K562 (cell line): ENCODE measurements around the gene TSPAN13. TPM values are rescaled to one million over a fixed set of nuclear protein-coding genes. Genes with fewer than 3 reads are reported as not detected.

Source experiments
- ARID2 ChIP-seq: fragments of 450-650 bp; IDR thresholded peaks from 2 replicates; pipeline ENCODE4 v1.6.1; 2017; ENCODE audit warnings: antibody characterized with exemption, mild to moderate bottlenecking
- FOXJ3 ChIP-seq: sonication (generic); formaldehyde crosslinking; IDR thresholded peaks from 2 replicates; pipeline ENCODE4 v1.4.0; 2020; ENCODE audit warnings: mild to moderate bottlenecking, missing genetic modification reagents
- GATAD2B ChIP-seq: fragments of 450-650 bp; IDR thresholded peaks from 2 replicates; pipeline ENCODE4 v1.6.1; 2017; ENCODE audit warnings: mild to moderate bottlenecking, borderline replicate concordance
- HMBOX1 ChIP-seq: sonication (generic); IDR thresholded peaks from 2 replicates; pipeline ENCODE4 v1.6.1; 2016
- MIER1 ChIP-seq: fragments of 450-650 bp; IDR thresholded peaks from 2 replicates; pipeline ENCODE4 v1.6.1; 2016; ENCODE audit warnings: antibody characterized with exemption, mild to moderate bottlenecking, low read depth
- PATZ1 ChIP-seq: fragments of 250-450 bp; sonication (Bioruptor Pico); IDR thresholded peaks from 2 replicates; pipeline ENCODE4 v1.5.0; 2020; ENCODE audit warnings: mild to moderate bottlenecking, borderline replicate concordance
- PHF20 ChIP-seq: fragments of 450-650 bp; IDR thresholded peaks from 2 replicates; pipeline ENCODE4 v1.6.1; 2018; ENCODE audit not compliant: partially characterized antibody
- POLR3G ChIP-seq: IDR thresholded peaks from 2 replicates; pipeline ENCODE4 v1.6.1; 2011; ENCODE audit not compliant: insufficient read length, insufficient replicate concordance; ENCODE audit errors: extremely low read depth
- RAD21 ChIP-seq, 2 experiments: fragments of 250-450 bp in 1 of 2; fragments of 450-650 bp in 1 of 2; sonication (Bioruptor Pico) in 1 of 2; formaldehyde crosslinking in 1 of 2; IDR thresholded peaks in 1 of 2; conservative IDR thresholded peaks in 1 of 2; 2 replicates each; pipeline versions ENCODE4 v1.4.0 to v1.8.0; 2020 to 2022; ENCODE audit warnings: mild to moderate bottlenecking in 2 of 2, moderate library complexity in 1 of 2
- RBFOX2 ChIP-seq: fragments of 200-400 bp; formaldehyde crosslinking; IDR thresholded peaks from 2 replicates; pipeline ENCODE4 v1.6.1; 2017; ENCODE audit warnings: low read depth, mild to moderate bottlenecking, low read length, moderate library complexity
- SAP30 ChIP-seq: fragments of 200-600 bp; sonication (generic); IDR thresholded peaks from 2 replicates; pipeline ENCODE4 v1.6.1; 2012; ENCODE audit warnings: borderline replicate concordance, low read depth, mild to moderate bottlenecking, moderate library complexity, low read length, control low read depth, inconsistent platforms; ENCODE audit not compliant: insufficient read depth, poor library complexity, severe bottlenecking
- TBL1XR1 ChIP-seq, 2 experiments: IDR thresholded peaks; 2 replicates each; pipeline ENCODE4 v1.6.1; 2012; ENCODE audit warnings: improper control_type of control experiment in 2 of 2, low read length in 2 of 2, mild to moderate bottlenecking in 1 of 2
- ZNF232 ChIP-seq: sonication (generic); formaldehyde crosslinking; IDR thresholded peaks from 2 replicates; pipeline ENCODE4 v1.8.0; 2022; ENCODE audit warnings: mild to moderate bottlenecking, missing genetic modification reagents
- ZNF407 ChIP-seq: fragments of 450-650 bp; IDR thresholded peaks from 2 replicates; pipeline ENCODE4 v1.6.1; 2016; ENCODE audit warnings: low read depth
- ZNF589 ChIP-seq: fragments of 200-800 bp; sonication (Bioruptor generic); IDR thresholded peaks from 2 replicates; pipeline ENCODE4 v1.6.1; 2016; ENCODE audit warnings: low read depth, missing genetic modification characterization, missing compliant biosample characterization
- polyA plus RNA-seq, 8 experiments: library from polyadenylated mRNA; depleted of rRNA in 4 of 8; stranded (reverse) in 5 of 8; unstranded in 3 of 8; fragments of >200 nt; fragmentation: Nextera tagmentation in 2 of 8; fragmentation: Illumina TruSeq in 1 of 8; extraction: Ambion mirVana in 2 of 8; extraction: Trizol in 1 of 8; gene quantifications; 2 replicates each; pipeline versions ENCODE4 v1.2.1 to v1.2.3, GENCODE V29; 2011 to 2014; ENCODE audit warnings: inconsistent platforms in 1 of 8, missing spikeins in 1 of 8
- total RNA-seq, 7 experiments: library from RNA; depleted of rRNA in 6 of 7; stranded (reverse); fragments of >200 nt in 6 of 7; fragmentation: Illumina TruSeq in 2 of 7; extraction: Trizol in 2 of 7; gene quantifications; 2 replicates each; pipeline versions ENCODE4 v1.2.1 to v1.2.3, GENCODE V29; 2011 to 2021; ENCODE audit warnings: low replicate concordance in 1 of 7

The TSPAN13 gene
- total and polyA plus RNA-seq, 9 of the 15 experiments (the other 6 are each of a cell fraction or from before 2014, with no cell fraction given) = 7.8 to 46.3 (median 20.0) TPM

- no peak for TF ChIP-seq PATZ1
- TF ChIP-seq GATAD2B = no peak
- TF ChIP-seq POLR3G = no peak
- peak; percentile 43 for TF ChIP-seq SAP30
- TF ChIP-seq ZNF232 (CRISPR knock-in tag) = no peak; the same call in 1 of the 2 replicates
- no peak for TF ChIP-seq FOXJ3 (CRISPR knock-in tag)
- no peak for TF ChIP-seq TBL1XR1 (IDR thresholded peaks at IDR 0.05; ENCODE audit: low read length in 2 of 2)
- no peak for TF ChIP-seq HMBOX1
- TF ChIP-seq ARID2 = no peak
- TF ChIP-seq RBFOX2 = peak; percentile 74
- TF ChIP-seq ZNF589 (CRISPR knock-in tag) = no peak
- TF ChIP-seq ZNF407 = no peak
- TF ChIP-seq RAD21 (CRISPR knock-in tag; conservative IDR thresholded peaks at IDR 0.05 in 1 of 2, IDR thresholded peaks at IDR 0.05 in 1 of 2) = no peak
- TF ChIP-seq MIER1 = no peak
- TF ChIP-seq PHF20 = no peak
These were observed 639 bp downstream of the TSPAN13 start (continued) for GRCh38 chr7:16753932-16754855.
